M059J (cell line): ENCODE data around the gene PRDM13. TPM values are rescaled to one million over a fixed set of nuclear protein-coding genes. Genes with fewer than 3 reads are reported as not detected.
"Not testable (repeated sequence)": the region's sequence is repeated elsewhere in the genome, so short reads cannot be mapped to it uniquely, and the experiment has no call there.

Experiments used
- DNase-seq: peaks from one replicate; pipeline ENCODE4 v3.0.0-alpha.2; 2012; ENCODE audit warnings: low read depth
- total RNA-seq: library from RNA; depleted of rRNA; stranded (reverse); fragments of >200 nt; shearing (Covaris generic); gene quantifications from 2 replicates; pipeline ENCODE4 v1.2.3, GENCODE V29; 2014

Gene PRDM13
- total RNA-seq, 1 experiment from 2014 or later, result not detected

DNA sequence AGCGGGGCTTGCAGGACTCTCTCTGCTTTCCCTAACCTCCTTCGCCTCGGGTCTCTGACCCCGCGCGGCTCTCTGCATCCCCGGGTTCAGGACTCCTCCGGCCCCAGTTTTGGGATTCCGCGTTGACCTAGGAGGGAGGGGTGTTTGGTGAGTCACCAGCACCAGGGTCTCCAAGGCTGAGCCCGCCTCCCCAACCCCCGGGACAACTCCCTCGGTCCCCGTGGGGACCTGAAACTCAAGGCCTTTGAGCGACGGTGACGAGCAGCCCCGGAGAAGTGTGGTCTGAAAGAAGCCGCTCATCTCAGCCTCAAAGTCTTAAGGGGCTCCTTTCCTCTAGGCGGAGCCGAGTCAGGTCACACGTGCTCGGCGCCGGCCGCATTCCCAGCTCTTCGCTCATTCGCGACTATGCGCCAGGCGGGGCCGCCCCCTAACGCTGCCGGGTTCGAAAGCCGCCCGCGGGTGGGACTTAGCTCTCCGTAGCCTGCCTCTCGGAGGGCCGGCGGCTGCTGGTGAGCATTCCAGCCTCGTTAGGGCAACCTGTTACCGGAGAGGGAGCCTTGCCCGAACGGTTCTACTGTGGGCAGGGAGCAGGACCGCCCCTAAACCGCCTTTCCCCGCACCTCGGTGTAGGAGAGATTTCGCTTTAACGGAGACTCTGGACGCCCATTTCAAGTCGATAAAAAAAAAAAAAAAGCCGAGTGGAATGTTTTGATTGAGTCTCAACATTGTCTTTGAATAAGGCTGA lies 3.0 kb upstream of the PRDM13 start:
- DNase-seq, result peak; percentile 28

GRCh38 chr6:99604166-99605073 lies 2.2 kb upstream of the PRDM13 start:
- no peak for DNase-seq

GRCh38 chr6:99605074-99605734 lies 1.4 kb upstream of the PRDM13 start:
- DNase-seq, result no peak

- no peak for DNase-seq
These were observed 550 bp upstream of the PRDM13 start for GRCh38 chr6:99605911-99606655.

DNA sequence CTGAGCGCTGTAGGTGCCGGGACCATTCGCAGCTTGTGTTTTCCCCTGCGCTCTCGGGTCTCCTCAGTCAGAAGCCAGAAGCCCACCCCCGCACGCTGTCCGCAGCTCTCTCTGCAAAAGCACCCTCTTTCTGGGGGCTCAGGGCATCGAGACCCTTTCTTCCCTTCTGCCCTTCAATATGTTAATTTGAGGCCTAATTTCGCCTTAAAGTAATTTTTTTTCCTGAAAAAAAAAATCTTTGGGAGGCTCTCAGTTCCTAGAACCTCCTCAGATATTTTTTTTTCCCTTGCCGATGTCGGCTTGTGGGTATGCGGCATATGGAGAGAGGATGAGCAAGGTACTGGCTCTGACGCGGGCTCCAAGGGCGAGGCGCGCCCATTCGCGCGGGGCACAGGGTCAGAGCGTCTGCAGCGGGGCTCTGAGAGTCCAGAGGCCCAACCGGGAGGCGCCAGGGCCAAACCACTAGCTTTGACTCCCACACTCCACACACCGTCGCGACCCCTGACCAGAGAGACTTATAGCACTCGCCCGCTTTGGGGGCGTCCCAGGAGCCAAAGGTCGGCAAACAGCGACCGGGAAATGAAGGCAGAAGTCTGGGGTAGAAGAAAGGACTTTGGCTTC lies 893 bp downstream of the PRDM13 start:
- DNase-seq, result no peak

DNA sequence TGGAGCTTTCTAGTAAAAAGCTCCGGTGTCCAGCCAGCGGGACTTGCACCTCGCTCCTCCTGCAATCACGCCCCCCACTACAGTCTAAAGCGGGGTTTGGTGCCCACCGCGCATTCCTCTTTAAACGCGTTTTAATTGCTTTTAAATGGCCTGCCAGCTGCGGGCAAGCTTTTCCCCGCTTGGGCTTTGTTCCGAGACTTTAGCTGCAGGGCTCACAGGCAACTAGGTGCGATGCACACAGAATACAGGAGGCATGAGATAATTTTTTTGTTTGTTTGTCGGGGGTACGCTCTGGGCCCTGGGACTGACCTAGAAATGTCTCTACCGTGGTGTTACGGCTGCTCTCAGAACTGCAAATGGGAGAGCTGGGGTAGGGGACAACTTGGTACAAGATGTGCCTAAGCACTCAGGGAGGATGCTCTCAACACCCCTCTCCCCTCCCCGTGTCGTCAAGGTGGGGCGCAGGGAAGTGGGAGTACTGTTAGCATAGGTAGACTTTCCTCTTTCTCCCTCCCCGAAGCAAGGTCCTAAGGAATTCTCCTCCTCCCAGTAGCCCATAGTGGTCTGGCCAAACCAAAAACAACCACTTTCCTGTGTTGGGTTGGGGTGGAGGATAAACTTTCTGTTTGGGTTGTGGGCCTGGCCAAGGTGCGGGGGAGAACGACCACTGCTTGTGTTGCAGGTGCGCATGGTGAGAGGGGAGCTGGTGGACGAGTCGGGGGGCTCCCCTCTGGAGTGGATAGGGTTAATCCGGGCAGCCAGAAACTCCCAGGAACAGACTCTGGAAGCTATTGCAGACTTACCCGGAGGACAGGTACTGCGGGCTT lies 1.6 kb downstream of the PRDM13 start:
- DNase-seq, result no peak

DNA sequence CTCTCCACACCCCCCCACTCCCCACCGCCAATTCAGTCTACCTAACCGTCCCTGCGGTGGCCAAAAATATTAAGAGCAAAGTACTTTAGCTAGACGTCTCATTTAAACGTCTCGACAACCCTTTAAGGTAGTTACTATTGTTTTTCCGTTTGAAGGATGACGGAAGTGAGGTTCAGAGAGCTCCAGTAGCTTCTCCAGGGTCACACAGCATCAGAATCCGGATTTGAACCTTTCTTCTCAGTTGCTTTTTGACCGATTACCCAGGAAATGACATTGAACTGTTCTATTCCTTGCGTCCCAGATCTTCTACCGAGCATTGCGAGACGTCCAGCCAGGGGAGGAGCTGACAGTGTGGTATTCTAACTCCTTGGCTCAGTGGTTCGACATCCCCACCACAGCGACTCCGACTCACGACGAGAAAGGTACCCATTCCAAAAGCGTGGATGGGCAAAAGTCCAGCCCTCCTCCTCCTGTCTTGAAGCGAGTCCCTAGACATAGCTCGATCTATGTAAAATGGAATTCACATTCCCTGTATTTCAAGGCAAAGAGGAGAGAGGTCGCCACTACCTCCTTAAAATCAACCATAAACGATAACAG lies 2.4 kb downstream of the PRDM13 start:
- DNase-seq, result no peak

DNA sequence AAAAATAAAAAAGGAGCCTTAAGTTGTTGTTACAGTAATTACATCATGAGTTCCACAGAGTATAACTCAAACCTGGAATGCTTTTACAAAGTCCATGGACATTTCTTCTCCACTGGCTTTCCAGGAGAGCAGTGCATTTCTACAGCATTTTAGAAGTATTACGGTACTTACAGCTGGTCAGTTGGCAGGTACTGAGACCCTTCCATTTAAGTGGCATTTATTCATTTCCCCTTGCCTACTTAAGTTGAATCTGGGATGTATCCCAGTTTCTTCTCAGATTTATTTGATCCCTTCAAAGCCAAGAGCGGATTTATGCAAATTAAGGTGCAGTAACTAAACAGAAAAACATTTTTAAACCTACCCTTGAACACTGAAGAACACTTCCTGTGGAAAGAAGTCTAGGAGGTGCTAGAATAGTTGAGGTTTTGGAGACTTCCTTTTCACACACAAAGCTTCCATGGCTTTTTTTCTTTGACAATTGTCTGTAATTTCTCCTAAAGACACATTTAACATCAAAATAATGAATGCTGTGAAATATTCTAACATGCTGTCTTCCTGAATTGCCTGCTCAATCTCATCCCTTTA lies 3.4 kb downstream of the PRDM13 start:
- no peak for DNase-seq

DNA sequence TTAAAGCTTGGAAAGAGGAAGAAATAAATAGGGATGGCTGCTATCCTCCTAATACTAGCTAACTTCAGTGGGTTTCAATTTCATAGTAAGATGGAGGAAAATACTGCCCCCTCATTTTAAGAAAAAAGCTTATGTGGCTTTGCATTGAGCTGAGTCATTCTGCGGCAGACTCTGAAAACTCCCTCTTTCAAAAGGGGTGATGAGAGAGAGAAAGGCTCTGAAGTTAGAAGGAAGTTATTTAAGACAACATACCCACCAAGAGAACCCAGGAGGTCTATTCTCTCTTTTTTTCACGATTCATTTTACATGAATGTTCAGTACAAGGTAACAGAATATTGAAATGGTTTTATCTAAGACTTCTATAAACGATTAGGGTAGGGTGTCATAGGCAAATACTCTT lies 4.5 kb downstream of the PRDM13 start:
- no peak for DNase-seq

DNA sequence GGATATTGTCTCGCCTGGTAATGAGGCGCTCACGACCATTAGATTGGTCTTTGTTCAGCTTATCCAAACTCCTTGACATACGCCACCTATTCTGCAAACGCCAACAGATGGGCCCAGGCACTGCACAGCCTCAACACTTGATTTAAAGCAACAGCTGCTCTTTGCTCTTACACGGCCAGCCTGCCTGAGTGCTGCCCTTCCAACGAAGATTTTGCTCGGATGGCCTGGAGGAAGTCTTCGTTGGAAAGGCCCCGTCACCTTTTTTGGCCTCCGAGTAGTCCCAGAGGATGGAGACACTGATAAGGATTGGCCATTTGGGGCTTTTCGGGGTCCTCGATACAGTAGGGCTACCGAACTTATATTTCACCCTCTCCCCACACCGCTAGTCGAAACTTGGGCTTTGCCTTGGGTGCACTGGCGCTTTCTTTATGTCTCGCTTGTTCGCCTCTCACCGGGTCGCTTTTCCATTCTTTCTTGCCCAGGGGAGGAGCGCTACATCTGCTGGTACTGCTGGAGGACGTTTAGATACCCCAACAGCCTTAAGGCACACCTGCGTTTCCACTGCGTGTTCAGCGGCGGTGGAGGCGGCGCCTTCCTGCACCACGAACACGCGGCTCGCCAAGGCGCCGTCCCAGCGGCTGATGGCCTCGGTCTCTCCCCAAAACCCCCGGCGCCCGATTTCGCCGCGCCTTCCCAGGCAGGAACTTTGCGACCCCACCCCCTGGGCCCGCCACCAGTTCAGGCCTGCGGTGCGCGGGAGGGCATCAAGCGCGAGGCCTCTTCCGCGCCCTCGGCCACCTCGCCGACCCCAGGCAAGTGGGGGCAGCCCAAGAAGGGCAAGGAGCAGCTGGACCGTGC lies 6.1 kb downstream of the PRDM13 start:
- DNase-seq, result no peak

DNA sequence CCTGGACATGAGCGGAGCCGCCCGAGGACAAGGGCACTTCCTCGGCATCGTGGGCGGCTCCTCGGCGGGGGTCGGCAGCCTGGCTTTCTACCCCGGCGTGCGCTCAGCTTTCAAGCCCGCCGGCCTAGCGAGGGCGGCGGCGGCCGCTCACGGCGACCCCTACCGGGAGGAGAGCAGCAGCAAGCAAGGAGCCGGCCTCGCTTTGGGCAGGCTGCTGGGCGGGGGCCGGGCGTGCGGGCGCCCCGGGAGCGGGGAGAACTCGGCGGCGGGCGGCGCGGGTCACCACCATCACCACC lies 6.7 kb downstream of the PRDM13 start:
- no peak for DNase-seq

DNA sequence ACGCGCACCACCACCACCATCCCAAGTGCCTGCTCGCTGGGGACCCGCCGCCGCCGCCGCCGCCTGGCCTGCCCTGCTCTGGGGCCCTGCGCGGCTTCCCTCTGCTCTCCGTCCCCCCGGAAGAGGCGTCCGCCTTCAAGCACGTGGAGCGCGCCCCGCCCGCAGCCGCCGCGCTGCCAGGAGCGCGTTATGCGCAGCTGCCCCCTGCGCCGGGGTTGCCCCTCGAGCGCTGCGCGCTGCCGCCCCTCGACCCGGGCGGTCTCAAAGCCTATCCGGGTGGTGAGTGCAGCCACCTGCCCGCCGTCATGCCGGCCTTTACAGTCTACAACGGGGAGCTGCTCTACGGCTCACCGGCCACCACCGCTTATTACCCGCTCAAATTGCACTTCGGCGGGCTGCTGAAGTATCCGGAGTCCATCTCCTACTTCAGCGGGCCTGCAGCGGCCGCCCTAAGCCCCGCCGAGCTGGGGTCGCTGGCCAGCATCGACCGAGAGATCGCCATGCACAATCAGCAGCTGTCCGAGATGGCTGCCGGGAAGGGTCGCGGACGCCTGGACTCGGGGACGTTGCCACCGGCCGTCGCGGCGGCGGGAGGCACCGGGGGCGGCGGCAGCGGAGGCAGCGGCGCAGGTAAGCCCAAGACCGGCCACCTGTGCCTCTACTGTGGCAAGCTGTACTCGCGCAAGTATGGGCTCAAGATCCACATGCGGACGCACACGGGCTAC lies 7.2 kb downstream of the PRDM13 start:
- DNase-seq, result no peak

GRCh38 chr6:99614430-99615186 lies 8.0 kb downstream of the PRDM13 start:
- DNase-seq, result no peak

DNA sequence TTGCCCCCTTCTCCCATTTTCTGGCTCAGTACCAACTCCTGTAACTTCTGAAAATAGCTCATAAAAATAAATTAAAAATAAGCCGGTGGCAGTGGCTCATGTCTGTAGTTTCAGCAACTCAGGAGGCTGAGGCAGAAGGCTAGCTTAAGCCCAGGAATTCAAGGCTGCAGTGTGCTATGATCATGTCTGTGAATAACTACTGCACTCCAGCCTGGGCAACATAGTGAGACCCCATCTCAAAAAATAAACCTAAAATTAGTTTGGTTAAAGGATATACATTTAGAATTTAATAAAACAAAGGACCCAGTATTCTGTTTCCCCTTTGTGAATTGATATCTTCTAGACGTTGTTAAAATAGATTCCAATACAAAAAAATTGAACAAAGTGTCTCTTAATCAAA lies 10.5 kb downstream of the PRDM13 start:
- no peak for DNase-seq

GRCh38 chr6:99618649-99619408 lies 12.2 kb downstream of the PRDM13 start:
- no peak for DNase-seq

DNA sequence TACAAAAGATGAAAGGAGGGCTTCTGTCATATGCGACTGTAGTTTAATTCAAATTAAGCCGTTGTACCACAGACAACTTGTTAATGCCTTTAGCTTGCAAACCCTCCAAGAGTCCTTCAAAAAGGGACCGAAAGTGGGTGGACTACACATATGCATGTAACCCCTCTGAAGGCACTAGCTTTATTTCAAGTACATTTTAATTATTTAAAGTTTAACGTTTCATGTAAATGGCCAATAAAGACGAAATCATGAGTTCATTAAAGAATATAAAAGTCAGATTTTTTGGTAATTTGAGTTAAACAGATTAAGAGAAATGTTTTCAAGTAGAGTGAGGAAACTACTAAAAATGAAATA lies 12.8 kb downstream of the PRDM13 start:
- no peak for DNase-seq

DNA sequence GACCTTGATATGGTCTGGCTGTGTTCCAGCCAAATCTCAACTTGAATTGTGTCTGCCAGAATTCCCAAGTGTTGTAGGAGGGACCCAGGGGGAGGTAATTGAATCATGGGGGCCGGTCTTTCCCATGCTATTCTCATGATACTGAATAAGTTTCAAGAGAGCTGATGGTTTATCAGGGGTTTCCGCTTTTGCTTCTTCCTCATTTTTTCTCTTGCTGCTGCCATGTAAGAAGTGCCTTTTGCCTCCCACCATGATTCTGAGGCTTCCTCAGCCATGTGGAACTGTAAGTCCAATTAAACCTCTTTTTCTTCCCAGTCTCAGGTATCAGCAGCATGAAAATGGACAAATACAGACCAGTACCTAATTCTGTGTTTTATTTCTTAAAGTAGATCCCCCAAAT lies 15.4 kb downstream of the PRDM13 start:
- DNase-seq, result not testable (repeated sequence)
